ENCODE measurements around the gene THSD4. TPM values are rescaled to one million over a fixed set of nuclear protein-coding genes. Genes with fewer than 3 reads are reported as not detected.

THSD4 gene
- total RNA-seq, 1 experiment from 2014 or later: 19.5 TPM

DNA sequence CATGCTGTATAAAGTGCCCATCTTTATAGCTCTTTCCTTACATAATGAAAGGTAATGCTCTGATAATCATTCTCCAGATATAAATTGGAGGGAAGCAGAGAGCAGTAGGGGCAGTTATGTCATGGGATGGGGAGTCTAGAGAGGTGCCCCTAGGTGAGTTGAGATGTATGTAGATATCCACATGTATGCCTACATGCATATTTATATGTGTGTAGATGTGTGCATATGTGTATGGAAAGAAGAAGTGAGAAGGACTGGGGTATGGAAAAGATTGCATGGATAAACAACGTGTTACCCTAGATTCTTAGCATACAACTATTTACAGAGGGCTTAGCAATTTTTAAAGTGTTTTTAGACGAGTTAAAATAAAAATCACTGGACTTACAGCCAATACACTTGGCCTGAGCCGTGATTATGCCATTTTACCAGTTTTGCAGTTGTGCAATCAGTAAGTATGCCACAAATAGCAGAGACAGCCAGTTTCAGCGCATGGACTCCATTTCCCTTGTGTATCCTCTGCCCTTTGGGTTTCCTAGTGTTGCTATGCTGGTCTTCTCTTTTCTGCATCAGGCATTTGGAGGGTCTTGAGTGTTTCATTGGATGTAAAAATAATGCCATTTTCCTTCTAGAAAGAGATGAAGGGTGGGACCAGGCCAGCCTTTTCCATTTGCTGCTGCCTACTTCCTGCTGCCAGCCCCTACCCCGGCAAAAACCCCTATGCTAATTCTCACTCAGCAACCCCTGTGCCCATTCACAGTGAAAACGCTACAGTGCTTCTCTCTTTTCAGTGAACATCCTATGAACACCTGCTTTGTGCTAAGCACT lies 495.7 kb downstream of the THSD4 start:
- no peak for DNase-seq (ENCODE audit: low spot score)

DNA sequence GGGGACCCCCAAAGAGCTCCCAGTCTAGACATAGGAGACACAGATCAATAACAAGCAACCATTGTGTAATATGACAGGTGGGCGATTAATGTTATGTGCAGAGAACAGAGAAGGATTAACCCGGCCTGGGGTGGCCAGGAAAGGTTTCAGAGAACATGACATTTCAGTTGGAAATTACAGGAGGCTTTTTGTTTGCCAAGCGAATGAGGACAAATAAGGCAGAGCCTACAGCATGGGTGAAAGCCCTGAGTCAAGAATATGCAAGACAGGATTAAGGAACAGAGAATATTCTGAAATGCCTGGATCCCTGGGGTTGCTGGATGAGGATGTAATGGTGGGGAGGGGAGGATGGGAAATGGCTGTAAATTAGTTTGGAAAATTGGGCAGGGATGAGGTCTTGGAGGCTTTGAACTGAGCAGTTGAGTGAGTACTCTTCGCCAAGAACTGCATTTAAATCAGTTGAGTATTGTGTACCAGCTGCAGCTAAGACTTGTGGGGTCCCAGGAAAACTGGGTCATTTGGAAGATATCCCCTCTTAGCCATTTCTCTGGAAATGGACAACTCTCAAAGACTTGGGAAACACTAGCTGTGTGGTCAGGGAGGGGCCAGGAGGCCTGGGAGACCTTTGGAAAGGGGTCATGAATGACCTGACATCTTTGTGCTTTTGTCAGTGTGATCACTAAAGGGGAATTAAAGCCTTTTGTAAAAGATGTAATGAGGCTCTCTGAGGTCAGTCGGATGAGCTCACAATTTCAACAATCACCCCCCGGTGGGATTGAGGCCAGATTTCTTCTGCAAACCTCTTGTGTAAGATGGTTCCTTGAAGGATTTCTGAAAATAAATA lies 496.5 kb downstream of the THSD4 start:
- no peak for DNase-seq (ENCODE audit: low spot score)

DNA sequence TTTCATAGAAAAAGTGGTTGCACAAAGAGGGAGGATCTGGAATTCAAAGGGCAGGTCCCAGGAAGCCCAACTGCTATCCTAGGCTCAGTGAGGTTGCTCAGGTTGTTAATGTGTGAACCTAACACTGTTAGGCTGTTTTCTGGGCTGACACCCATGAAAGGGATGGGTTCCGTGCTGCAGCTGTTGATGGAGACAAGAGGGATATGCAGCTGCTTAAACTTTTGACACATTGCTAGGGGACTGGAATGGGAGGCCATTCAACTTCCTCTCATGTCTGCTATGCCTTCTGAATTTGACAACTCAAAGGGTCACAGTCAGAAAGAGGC lies 497.1 kb downstream of the THSD4 start:
- DNase-seq (ENCODE audit: low spot score): no peak

DNA sequence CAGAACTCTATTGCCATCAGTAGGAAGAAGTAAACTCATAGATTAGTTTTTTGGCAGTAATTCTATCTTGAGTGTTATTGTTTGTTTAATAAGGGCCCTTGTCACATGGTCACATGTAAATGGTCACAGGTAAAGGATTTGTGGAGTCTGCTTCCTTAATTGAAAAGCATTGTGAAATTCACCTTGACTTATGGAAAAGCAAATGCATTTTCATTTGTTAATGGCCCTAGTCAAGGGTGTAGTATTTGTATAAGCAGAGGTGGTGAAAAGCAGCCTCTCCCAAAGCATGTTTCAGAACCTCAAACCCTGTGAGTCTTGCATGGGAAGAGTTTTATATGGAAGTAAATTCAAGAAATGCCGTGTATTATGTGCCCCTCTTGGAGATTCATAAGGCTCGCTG lies 497.6 kb downstream of the THSD4 start:
- no peak for DNase-seq (ENCODE audit: low spot score)

DNA sequence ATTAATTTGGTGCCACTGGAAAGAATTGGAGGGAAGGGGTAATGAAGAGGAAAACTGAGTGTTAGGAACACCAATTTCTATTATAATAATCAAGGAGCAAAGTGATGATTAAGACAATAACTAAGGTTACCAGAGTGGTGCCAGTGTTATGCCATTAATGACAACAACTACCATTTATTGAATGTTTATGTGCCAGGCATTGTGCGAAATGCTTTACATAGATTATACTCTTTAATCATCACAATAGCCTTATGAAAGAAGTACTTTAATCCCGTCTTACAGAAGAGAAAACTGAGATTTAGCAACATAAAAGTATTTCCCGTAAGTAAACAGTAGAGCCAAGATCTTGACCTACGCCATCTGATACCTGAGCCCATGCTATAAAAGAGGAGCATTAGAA lies 507.8 kb downstream of the THSD4 start:
- DNase-seq (ENCODE audit: low spot score): no peak

DNA sequence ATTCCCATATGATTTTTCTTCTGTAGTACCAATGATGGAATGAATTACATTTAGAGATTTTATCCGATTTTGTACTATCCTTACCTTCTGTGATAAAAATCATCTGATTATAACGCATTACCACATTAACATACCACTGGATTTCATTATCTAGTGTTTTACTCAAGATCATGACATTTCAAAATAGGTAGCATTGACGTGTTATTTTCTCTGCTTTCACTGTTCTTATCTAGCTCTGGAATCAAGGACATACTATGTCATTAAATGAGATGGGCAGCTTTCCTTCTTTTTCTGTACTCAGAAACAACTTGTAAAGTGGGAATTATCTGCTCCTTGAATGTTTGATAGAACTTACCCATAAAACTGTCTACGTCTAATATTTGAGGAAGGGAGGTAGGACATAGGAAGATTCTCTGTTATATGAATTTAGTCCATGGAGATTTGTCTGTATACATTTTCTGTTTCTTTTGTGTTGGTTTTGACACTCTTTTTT lies 511.4 kb downstream of the THSD4 start:
- no peak for DNase-seq (ENCODE audit: low spot score)

DNA sequence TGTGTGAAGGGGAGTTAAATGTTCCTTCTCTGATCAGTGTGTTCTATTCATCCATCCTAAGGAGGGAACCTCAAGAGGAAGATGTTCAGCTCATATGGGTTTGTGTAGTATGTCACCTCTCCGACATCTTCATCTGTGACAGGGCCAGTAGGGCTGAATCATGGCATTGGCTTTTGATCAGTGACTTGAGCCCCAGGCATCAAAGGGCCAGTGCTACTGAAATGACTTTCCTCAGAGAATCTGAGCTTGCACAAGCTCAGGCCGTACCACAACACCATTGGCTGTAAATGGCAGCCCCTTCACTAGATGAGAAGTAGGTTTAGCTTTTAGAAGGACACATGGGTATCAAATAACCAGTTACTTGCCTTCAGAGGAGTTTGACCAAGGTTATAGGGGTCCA lies 511.9 kb downstream of the THSD4 start:
- DNase-seq (ENCODE audit: low spot score): no peak

DNA sequence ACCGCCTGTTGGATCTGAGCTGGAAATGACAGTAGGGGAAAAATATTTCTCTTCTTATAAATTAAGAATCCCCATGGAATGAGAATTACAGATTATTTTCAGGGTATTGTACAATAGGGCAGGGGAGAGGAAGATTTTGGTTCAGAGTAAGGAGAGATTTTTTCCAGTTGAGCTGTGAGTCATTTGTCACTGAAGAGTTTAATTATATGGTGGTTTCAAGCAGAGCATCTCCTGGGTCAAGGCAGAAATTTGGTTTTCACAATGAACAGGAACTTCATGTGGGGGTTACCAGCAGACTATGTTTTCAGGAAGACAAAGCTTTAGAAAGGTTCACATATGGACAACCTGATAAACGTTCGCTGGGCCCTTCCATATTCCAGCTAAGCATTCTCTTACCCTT lies 512.3 kb downstream of the THSD4 start:
- no peak for DNase-seq (ENCODE audit: low spot score)

DNA sequence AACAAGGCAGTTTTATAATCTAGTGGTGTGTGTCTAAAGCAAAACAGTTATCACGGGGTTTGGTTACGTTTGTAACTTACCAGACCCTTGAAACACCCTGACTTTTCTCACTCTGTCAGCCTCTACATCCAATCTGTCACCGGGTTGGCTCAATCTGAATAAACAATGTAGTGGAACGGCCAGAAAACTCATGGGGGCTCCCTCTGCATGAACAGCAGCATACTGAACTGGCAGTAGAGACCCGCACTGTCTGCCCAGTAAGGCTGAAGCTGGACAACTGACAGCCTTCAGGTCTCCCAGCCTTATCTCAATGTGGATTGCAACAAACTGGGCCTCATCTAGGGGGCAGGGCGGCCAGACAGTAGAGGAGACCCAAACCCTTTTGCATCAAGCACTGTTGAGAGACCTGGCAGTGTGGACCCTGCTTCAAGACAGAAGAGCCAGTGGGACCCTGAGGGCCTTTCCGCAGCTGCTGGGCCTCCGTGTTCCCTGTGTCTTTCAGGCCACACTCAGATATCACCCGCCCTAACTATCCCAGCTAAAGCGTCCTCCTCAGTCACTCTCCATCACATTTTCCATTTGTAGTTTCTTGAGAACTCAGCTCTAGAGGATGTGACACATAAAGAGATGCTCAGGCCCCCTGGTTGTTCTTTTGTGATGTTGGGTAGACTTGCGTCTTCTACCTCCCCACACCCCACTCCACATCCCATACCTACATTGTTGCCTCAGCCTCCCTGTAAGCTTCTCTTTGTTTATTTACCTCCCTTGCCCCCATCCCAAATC lies 513.9 kb downstream of the THSD4 start:
- DNase-seq (ENCODE audit: low spot score): no peak

DNA sequence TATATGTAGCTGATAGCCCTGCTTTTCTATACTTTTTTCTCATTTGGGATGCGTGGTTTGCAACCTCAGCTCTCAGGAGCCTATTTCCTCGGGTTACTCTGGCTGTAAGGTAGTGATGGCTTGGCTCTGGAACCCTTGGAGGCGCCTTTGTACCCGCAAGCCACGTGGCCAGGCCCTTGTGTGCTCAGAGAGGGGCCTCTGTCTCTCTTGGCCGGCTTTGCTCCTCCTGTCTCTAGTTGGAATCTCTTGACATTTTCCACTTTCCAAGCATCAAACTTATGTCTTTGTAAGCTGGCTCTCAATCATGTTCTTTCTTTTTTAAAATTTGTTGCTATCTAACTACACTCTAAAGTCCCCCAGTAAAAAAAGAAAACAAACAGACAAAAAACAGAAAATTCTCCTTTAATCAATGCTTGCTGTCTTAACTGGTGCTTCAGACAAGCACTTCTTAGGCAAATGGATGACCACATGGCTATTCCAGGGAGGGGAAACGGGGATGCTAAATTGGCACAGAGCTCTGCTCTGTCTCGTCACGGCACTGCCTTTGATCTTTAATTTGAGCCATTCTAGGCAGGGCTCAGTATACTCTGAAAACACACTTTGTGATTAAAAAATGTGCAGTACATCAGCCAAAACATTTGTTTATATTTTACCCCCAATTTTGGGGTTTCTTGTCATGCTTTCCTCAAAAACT lies 514.7 kb downstream of the THSD4 start:
- DNase-seq (ENCODE audit: low spot score): no peak

DNA sequence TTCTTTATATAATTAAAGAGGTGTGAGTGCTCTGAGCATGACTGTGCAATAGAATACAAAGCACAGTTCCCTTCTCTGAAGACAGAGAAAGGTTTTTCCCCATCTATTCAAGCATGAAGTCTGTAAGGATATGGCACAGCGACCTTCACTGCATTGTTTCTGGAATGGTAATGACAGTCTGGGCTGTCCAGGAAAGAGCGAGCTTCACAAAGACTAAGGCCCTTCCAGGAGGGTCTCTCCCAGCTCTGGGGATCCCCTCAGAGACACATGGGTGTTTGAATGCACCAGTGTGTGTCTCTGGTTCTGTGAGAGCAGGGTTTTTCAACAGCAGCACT lies 515.2 kb downstream of the THSD4 start:
- DNase-seq (ENCODE audit: low spot score): no peak

DNA sequence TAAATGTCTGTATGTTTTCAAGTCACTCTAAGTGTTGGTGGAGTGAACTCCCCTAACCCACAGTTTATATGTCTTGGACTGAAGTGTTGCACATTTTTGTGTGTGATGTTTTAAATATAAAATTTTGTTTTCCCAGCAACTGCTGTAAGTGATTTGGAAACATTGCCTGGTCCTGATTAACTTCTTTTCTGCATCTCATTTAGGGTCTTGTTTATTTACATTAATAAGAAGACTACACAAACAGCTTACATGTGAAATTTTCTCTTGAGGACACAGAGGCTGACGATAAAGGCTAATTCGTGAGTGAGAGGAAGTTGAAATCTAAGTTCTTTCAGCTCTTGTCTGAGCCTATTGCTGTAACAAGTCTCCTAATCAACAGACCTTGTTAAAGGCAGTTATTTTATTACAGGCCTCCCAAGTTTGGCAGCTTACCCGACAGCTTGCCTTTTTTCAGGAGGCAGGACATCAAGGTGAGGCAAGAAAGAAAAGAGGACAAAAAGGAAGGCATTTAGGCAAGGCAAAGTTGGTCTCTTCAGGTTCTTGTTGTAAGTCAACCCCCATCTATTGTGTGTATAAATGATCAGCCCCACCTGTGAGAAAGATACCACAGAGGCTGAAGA lies 517.4 kb downstream of the THSD4 start:
- no peak for DNase-seq (ENCODE audit: low spot score)

DNA sequence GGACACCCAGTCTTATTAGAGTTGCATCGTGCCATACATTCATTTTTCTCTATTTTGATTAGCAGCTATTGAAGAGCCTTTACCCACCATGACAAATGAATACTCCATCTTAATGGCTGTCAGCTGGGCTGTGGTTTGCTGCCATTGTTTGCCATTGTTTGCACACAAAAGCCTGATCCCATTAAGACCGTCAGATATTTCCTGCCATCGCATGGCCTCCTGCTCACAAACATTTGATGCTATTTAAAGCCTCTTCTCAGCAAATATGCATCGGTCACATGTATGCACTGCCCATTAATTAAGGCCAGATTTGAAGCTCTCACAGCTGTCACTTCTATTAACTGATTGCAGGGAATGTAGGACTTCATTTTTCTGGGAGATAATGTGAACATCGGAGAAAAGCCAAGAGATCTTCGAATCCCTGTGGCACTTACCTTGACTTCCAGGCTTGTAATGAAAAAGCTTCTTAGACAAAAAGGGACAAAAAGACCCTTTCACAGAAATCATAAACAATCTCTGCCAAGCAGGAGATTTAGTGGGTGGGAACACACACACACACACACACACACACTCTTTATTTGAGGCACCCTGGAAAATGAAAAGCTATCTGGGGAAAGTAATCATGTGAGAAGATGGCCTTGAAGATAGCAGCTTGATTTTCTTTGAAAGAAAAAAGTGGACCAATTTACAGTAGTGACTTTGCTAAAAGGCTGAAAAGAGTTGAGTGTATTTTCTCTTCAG lies 519.7 kb downstream of the THSD4 start:
- DNase-seq (ENCODE audit: low spot score): no peak

DNA sequence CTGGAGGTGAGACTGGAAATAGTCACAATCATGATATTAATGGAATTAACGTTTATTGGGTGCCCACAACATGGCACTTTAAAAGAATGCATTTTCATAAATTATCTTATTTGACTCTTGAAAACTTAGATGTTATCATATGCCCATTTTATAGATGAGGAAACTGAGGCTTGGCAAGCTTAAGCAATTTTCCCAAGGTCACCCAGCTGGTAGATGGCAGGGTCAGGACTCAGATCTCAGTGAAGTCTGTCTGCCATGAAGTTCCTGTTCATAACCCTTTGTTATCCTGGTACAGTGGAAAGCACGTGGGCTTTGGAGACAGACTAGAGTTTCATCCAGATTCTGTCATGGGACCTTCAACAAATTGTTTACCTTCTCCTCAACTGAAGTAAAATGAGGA lies 520.5 kb downstream of the THSD4 start:
- no peak for DNase-seq (ENCODE audit: low spot score)

DNA sequence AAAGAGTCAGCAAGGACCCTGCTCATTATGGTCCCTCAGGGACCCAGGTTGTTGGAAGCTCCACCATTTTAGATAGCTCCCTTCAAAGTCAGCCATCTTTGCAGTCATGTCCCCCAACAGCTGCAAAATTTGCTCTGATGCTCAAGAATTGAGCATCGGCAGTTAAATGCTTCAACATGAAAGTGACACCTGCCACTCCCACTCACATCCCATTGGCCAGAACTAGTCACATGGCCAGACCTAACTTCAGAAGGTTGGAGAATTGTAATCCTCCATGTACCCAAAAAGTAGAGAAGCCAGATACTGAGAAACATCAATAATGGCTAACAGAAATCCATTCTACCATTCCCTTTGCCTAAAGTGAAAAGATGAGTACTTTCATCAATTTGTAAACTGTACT lies 523.6 kb downstream of the THSD4 start:
- no peak for DNase-seq (ENCODE audit: low spot score)

DNA sequence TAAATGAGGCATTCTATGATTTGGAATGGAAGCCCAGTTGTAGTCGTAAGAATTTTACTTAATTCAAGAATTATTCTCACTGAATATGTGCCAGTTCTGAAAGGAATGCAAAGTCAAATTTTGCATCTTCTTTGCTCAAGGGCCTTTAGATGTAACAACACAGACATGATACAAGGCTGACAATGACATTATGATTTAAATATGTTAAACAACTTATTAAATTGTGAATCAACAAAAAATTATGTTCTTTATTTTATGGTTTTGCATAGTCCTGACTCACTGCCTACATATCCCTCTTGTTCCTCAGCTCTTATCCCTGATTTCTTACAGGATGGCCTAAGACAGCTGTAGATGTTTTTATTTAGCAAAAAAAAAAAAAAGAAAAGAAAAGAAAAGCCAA lies 524.2 kb downstream of the THSD4 start:
- no peak for DNase-seq (ENCODE audit: low spot score)

DNA sequence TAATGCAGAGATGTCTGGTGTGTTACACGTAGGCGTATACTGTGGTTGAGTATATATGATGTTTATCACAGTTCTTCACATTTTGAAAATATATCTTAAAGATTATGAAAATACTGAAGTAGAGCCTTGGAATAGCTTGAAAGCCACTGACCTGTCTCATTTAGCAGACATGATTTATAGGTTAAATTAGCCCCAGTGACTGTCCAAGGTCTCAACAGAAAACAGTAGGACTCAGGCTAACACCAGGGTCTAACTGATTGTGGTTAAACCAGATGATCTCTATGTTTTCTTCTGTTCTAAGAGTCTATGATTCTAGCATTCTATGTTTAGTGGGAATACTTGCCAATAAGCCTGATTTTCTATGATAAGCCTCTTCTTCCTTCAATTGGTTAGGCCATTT lies 528.6 kb downstream of the THSD4 start:
- DNase-seq (ENCODE audit: low spot score): no peak

DNA sequence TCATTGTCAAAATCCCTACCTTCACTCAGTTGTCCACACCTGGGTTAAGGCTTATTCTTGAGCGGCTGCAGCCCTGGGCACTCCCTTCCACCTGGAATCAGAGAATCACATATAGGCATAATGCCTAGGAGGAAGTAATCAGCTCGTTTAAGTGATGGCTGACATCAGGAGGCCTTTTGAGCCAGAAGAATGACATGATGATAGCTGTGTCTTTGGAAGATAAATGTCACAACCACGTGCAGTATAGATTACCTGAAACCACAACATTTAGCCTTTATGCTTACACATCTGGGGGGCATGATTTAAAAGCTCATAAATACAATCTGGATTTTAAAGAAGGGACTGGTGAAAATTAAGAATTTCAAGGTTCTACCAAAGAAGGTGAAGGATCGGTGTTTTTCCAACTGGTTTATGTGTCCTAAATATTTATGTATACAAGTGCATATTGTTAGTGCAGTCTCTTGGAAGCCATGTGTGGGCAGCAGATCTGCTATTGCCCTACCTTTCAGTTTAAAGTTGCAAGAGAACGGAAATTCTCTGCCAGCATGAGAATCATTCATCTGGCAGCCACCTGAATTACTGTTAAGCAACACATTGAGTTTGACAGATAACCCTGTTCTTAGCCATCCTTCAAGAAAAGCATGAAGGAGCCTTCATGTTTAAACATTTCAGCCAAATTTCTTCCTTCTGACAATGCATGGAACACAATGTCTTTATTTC lies 531.7 kb downstream of the THSD4 start:
- no peak for DNase-seq (ENCODE audit: low spot score)

DNA sequence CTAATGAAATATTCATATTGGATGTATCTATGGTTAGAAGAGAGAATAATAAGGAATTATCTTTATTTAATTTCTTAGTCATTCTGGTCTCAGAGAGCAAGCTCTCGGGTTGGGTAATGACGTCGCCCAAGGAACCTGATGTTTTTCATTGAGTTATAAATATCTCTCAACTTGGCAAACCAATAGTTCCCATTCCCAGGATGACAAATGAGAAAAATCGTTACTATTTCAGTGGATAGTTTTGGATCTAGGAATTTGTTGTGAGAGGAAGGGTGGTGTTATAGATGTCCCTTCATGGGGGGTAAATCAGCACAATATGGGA lies 532.2 kb downstream of the THSD4 start:
- DNase-seq (ENCODE audit: low spot score): no peak

DNA sequence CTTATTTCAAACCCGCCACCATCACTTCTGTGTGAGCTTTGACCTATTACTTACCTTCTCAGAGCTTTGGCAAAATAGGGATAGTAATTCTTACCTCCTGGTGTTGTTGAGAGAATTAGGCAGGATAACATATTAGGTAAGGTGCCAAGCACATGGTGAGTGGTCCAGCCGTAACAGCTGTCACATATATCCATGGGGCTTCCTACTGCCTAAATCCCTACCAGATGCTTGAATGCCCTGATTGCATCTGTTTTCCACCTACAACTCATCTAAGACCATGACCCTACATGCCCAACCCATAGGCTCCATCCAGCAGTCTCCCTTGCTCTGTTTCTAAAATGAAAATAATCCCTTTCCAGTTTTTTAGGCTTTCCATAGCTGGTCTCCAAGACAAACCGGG lies 532.8 kb downstream of the THSD4 start:
- DNase-seq (ENCODE audit: low spot score): no peak
